H9 (cell line): ENCODE data around the gene COX7A2L. TPM values are rescaled to one million over a fixed set of nuclear protein-coding genes. Genes with fewer than 3 reads are reported as not detected.

Experiments used
- DNase-seq: peaks from one replicate; pipeline ENCODE4 v3.0.0-alpha.2; 2017
- H2AFZ ChIP-seq: one replicate; pipeline ENCODE4 v1.6.1; 2013; ENCODE audit warnings: mild to moderate bottlenecking, low read length, control low read depth, moderate library complexity
- H2AK5ac ChIP-seq: 2 replicates; pipeline ENCODE4 v1.6.1; 2013; ENCODE audit warnings: low read length, control low read depth, mixed read lengths; ENCODE audit not compliant: insufficient read length
- H2BK120ac ChIP-seq: one replicate; pipeline ENCODE4 v1.6.1; 2013; ENCODE audit warnings: low read depth, mild to moderate bottlenecking, low read length, control low read depth, inconsistent platforms; ENCODE audit not compliant: poor library complexity, severe bottlenecking
- H2BK12ac ChIP-seq: 2 replicates; pipeline ENCODE4 v1.6.1; 2013; ENCODE audit warnings: low read length, control low read depth, mixed read lengths, low read depth; ENCODE audit not compliant: insufficient read length
- H2BK15ac ChIP-seq: 2 replicates; pipeline ENCODE4 v1.6.1; 2013; ENCODE audit warnings: low read depth, low read length, control low read depth
- H2BK20ac ChIP-seq: one replicate; pipeline ENCODE4 v1.6.1; 2013; ENCODE audit warnings: low read depth, mild to moderate bottlenecking, low read length, control low read depth, inconsistent platforms; ENCODE audit not compliant: poor library complexity, severe bottlenecking
- H2BK5ac ChIP-seq: 2 replicates; pipeline ENCODE4 v1.6.1; 2013; ENCODE audit warnings: low read length, control low read depth, mixed read lengths; ENCODE audit not compliant: insufficient read length
- H3K14ac ChIP-seq: 2 replicates; pipeline ENCODE4 v1.6.1; 2013; ENCODE audit warnings: low read length, control low read depth; ENCODE audit not compliant: insufficient read depth
- H3K18ac ChIP-seq: 2 replicates; pipeline ENCODE4 v1.6.1; 2013; ENCODE audit warnings: low read depth, mild to moderate bottlenecking, mixed read lengths, low read length, control low read depth; ENCODE audit not compliant: insufficient read length
- H3K23ac ChIP-seq: 2 replicates; pipeline ENCODE4 v1.6.1; 2013; ENCODE audit warnings: low read length, control low read depth, mixed read lengths, low read depth; ENCODE audit not compliant: insufficient read length
- H3K23me2 ChIP-seq: 2 replicates; pipeline ENCODE4 v1.6.1; 2013; ENCODE audit warnings: low read depth, mild to moderate bottlenecking, mixed read lengths, low read length, control low read depth; ENCODE audit not compliant: insufficient read length, poor library complexity, severe bottlenecking
- H3K27ac ChIP-seq: 2 replicates; pipeline ENCODE4 v1.5.1; 2013; ENCODE audit warnings: low read length, control low read depth, mixed read lengths, low read depth; ENCODE audit not compliant: insufficient read length
- H3K27me3 ChIP-seq: 2 replicates; pipeline ENCODE4 v1.6.1; 2013; ENCODE audit warnings: low read length, control low read depth, inconsistent platforms; ENCODE audit not compliant: insufficient read depth
- H3K4ac ChIP-seq: 2 replicates; pipeline ENCODE4 v1.6.1; 2013; ENCODE audit warnings: low read depth, mild to moderate bottlenecking, control low read depth, inconsistent platforms, low read length, moderate library complexity
- H3K4me1 ChIP-seq: 2 replicates; pipeline ENCODE4 v1.6.1; 2013; ENCODE audit warnings: low read length, control low read depth, inconsistent platforms; ENCODE audit not compliant: insufficient read depth
- H3K4me2 ChIP-seq: 2 replicates; pipeline ENCODE4 v1.6.1; 2013; ENCODE audit warnings: low read length, control low read depth, mixed read lengths; ENCODE audit not compliant: insufficient read length, insufficient read depth
- H3K56ac ChIP-seq: 2 replicates; pipeline ENCODE4 v1.6.1; 2013; ENCODE audit warnings: low read depth, mild to moderate bottlenecking, mixed read lengths, low read length, control low read depth; ENCODE audit not compliant: insufficient read length
- H3K79me1 ChIP-seq: 2 replicates; pipeline ENCODE4 v1.6.1; 2013; ENCODE audit warnings: low read depth, mild to moderate bottlenecking, moderate library complexity, low read length, control low read depth, inconsistent platforms; ENCODE audit not compliant: insufficient read depth, poor library complexity, severe bottlenecking
- H3K79me2 ChIP-seq: 2 replicates; pipeline ENCODE4 v1.6.1; 2013; ENCODE audit warnings: low read length, control low read depth, inconsistent platforms; ENCODE audit not compliant: insufficient read depth
- H3K9ac ChIP-seq: 2 replicates; pipeline ENCODE4 v1.6.1; 2013; ENCODE audit warnings: low read length, control low read depth, mixed read lengths; ENCODE audit not compliant: insufficient read length; ENCODE audit errors: extremely low read depth
- H3K9me3 ChIP-seq: one replicate; pipeline ENCODE4 v1.6.1; 2013; ENCODE audit warnings: low read depth, low read length, inconsistent platforms; ENCODE audit not compliant: control insufficient read depth
- H3T11ph ChIP-seq: one replicate; pipeline ENCODE4 v1.6.1; 2013; ENCODE audit warnings: mild to moderate bottlenecking, low read length, control low read depth, inconsistent platforms
- H4K20me1 ChIP-seq: one replicate; pipeline ENCODE4 v1.6.1; 2013; ENCODE audit not compliant: control insufficient read depth, insufficient read length, insufficient read depth
- H4K5ac ChIP-seq: 2 replicates; pipeline ENCODE4 v1.6.1; 2013; ENCODE audit warnings: low read depth, mild to moderate bottlenecking, mixed read lengths, low read length, control low read depth; ENCODE audit not compliant: insufficient read length
- H4K8ac ChIP-seq: replicated peaks from 2 replicates; pipeline ENCODE4 v1.6.1; 2013; ENCODE audit warnings: low read length, control low read depth, mixed read lengths, low read depth; ENCODE audit not compliant: insufficient read length
- H4K91ac ChIP-seq: 2 replicates; pipeline ENCODE4 v1.6.1; 2013; ENCODE audit warnings: low read depth, mild to moderate bottlenecking, moderate library complexity, mixed read lengths, low read length, control low read depth; ENCODE audit not compliant: insufficient read length
- H3K27ac Mint-ChIP-seq, 3 experiments: 2 replicates in 2 of 3; 3 replicates in 1 of 3; pipeline ENCODE4 v1.8.0; 2020 to 2021; ENCODE audit warnings: mixed read lengths in 3 of 3, mild to moderate bottlenecking in 1 of 3, moderate library complexity in 1 of 3
- H3K27me3 Mint-ChIP-seq: 2 replicates; pipeline ENCODE4 v1.8.0; 2021; ENCODE audit warnings: low read depth, mild to moderate bottlenecking, moderate library complexity, mixed read lengths
- H3K36me3 Mint-ChIP-seq, 3 experiments: 2 replicates in 2 of 3; 3 replicates in 1 of 3; pipeline ENCODE4 v1.8.0; 2020 to 2021; ENCODE audit warnings: low read depth in 3 of 3, mixed read lengths in 3 of 3; ENCODE audit not compliant: insufficient read depth in 1 of 3
- H3K4me1 Mint-ChIP-seq, 2 experiments: 2 replicates each; pipeline ENCODE4 v1.8.0; 2020; ENCODE audit warnings: mixed read lengths in 2 of 2
- H3K4me3 Mint-ChIP-seq, 2 experiments: 2 replicates in 1 of 2; 3 replicates in 1 of 2; pipeline ENCODE4 v1.8.0; 2020 to 2021; ENCODE audit warnings: mild to moderate bottlenecking in 2 of 2, mixed read lengths in 2 of 2, moderate library complexity in 1 of 2
- H3K9me3 Mint-ChIP-seq, 2 experiments: 2 replicates in 1 of 2; 3 replicates in 1 of 2; pipeline ENCODE4 v1.8.0; 2020; ENCODE audit warnings: mild to moderate bottlenecking in 2 of 2, mixed read lengths in 2 of 2, moderate library complexity in 1 of 2
- CTCF ChIP-seq: fragments of 200-600 bp; sonication (generic); conservative IDR thresholded peaks from 3 replicates; pipeline ENCODE4 v1.8.0; 2021; ENCODE audit warnings: antibody characterized with exemption, mild to moderate bottlenecking
- WGBS: extraction: QIAGEN DNeasy Blood & Tissue Kit; methylation state at CpG from one replicate; pipeline ENCODE4 v1.1.7; 2013; ENCODE audit warnings: missing lambda C conversion rate, low lambda C conversion rate, mixed read lengths; ENCODE audit not compliant: insufficient read length; ENCODE audit errors: extremely low coverage; 5-methylcytosine and 5-hydroxymethylcytosine counted together
- total RNA-seq: library from RNA; stranded (reverse); gene quantifications from 2 replicates; pipeline ENCODE4 v1.2.1, GENCODE V29; 2021

Gene COX7A2L
- total RNA-seq, 1 experiment from 2014 or later, result 102 TPM

GRCh38 chr2:42367835-42368234, 6.8 kb upstream of the COX7A2L start:
- H3K4me1 ChIP-seq, result no peaks in the 10 kb centered on the region
- no peak overlapping the region for H4K8ac ChIP-seq
- DNase-seq, result no peak
- H3K9ac ChIP-seq, result no peak overlapping the region
- no peak overlapping the region for H3K18ac ChIP-seq
- H4K91ac ChIP-seq, result no peak overlapping the region
- H3K56ac ChIP-seq, result no peak overlapping the region
- H3K4me3 Mint-ChIP-seq, result no peak overlapping the region
- H3K27me3 ChIP-seq, result no peaks in the 10 kb centered on the region
- H2BK120ac ChIP-seq, result no peak overlapping the region
- H2BK5ac ChIP-seq, result no peak overlapping the region
- H3K4ac ChIP-seq, result no peak overlapping the region
- H3K27me3 Mint-ChIP-seq, result no peaks in the 10 kb centered on the region
- H4K20me1 ChIP-seq, result no peaks in the 10 kb centered on the region
- no peak for TF ChIP-seq CTCF
- H3K23ac ChIP-seq, result no peak overlapping the region
- peak overlapping the region in 1 of 3 experiments; percentile 38; a peak in 1 of 7 replicates for H3K27ac Mint-ChIP-seq
- no peaks in the 10 kb centered on the region for H3K9me3 Mint-ChIP-seq
- H3K23me2 ChIP-seq, result no peaks in the 10 kb centered on the region
- no peak overlapping the region for H3T11ph ChIP-seq
- H3K4me1 Mint-ChIP-seq, result peaks cover 4 to 13% of the 10 kb centered on the region in 2 experiments; a peak in 2 of 4 replicates
- H2BK15ac ChIP-seq, result no peak overlapping the region
- no peaks in the 10 kb centered on the region for H3K9me3 ChIP-seq
- no peak overlapping the region for H4K5ac ChIP-seq
- WGBS, result no CpG with 5 or more reads among the region's 3 CpGs
- H3K36me3 Mint-ChIP-seq, result no peaks in the 10 kb centered on the region
- H3K79me2 ChIP-seq, result no peaks in the 10 kb centered on the region
- no peak overlapping the region for H3K14ac ChIP-seq
- no peak overlapping the region for H2BK20ac ChIP-seq
- H3K27ac ChIP-seq, result no peak overlapping the region
- no peak overlapping the region for H2BK12ac ChIP-seq
- no peak overlapping the region for H3K4me2 ChIP-seq
- H2AFZ ChIP-seq, result no peak overlapping the region
- H2AK5ac ChIP-seq, result no peak overlapping the region
- H3K79me1 ChIP-seq, result no peaks in the 10 kb centered on the region
